ENCODE results near the gene UNC80. TPM values are rescaled to one million over a fixed set of nuclear protein-coding genes. Genes with fewer than 3 reads are reported as not detected.

UNC80 gene
- polyA plus RNA-seq, 3 donors: under 0.01 TPM; not detected in 2

GRCh38 chr2:209763106-209763505 is 8.5 kb upstream of the UNC80 start:
- Histone ChIP-seq H3K27ac (ENCODE audit: low read depth in 1 of 2, low read length in 2 of 2) (no peak overlapping the region), H3K4me2 (replicated peaks; ENCODE audit: extremely low read depth, low read length, poor library complexity, severe bottlenecking) (no peak overlapping the region), H3K9ac (ENCODE audit: insufficient read depth, low read length, poor library complexity, severe bottlenecking) (no peak overlapping the region), H2AFZ (ENCODE audit: insufficient read depth, low read depth, low read length, poor library complexity, severe bottlenecking) (no peak overlapping the region), H3K9me3 (replicated peaks in 1 of 2; ENCODE audit: control insufficient read depth in 1 of 2, insufficient read depth in 1 of 2, low read length in 2 of 2) (no peaks in the 10 kb centered on the region), H3K4me1 (ENCODE audit: control insufficient read depth in 1 of 2, insufficient read depth in 2 of 2, low read length in 2 of 2) (no peaks in the 10 kb centered on the region), H3K36me3 (replicated peaks in 1 of 2; ENCODE audit: control insufficient read depth in 1 of 2, insufficient read depth in 2 of 2, low read length in 2 of 2) (no peaks in the 10 kb centered on the region), H3K79me2 (ENCODE audit: insufficient read depth, low read length) (no peaks in the 10 kb centered on the region), H3K27me3 (ENCODE audit: control insufficient read depth in 2 of 2, insufficient read depth in 2 of 2, low read length in 2 of 2) (no peaks in the 10 kb centered on the region), H4K20me1 (ENCODE audit: insufficient read depth, low read length) (no peaks in the 10 kb centered on the region), H3K4me3 (replicated peaks in 1 of 3; ENCODE audit: low read depth in 2 of 3, low read length in 3 of 3) (no peak overlapping the region)
- Mint-ChIP-seq H3K4me3 (no peak overlapping the region), H3K36me3 (no peaks in the 10 kb centered on the region), H3K27ac (no peak overlapping the region), H3K4me1 (no peaks in the 10 kb centered on the region), H3K27me3 (ENCODE audit: low read depth in 3 of 3) (peaks cover 1 to 4% (median 3%) of the 10 kb centered on the region in 3 donors), H3K9me3 (no peaks in the 10 kb centered on the region)
- DNase-seq: no peak
- TF ChIP-seq CTCF (IDR thresholded peaks at IDR 0.05): no peak
- no CpG with 5 or more reads among the region's 3 CpGs for whole genome bisulfite sequencing (ENCODE audit: insufficient coverage)
- intact Hi-C loops (cut with micrococcal nuclease): no loop called here

- no peak for DNase-seq
- intact Hi-C loops (cut with micrococcal nuclease): no loop called here
- no peak overlapping the region for H3K27ac ChIP-seq (ENCODE audit: low read depth in 1 of 2, low read length in 2 of 2)
- no peaks in the 10 kb centered on the region for H3K36me3 ChIP-seq (replicated peaks in 1 of 2; ENCODE audit: control insufficient read depth in 1 of 2, insufficient read depth in 2 of 2, low read length in 2 of 2)
- H3K4me1 Mint-ChIP-seq: peaks cover 3% of the 10 kb centered on the region
- H3K27ac Mint-ChIP-seq: no peak overlapping the region
- no peak overlapping the region for H3K9ac ChIP-seq (ENCODE audit: insufficient read depth, low read length, poor library complexity, severe bottlenecking)
- WGBS (ENCODE audit: insufficient coverage): 100% methylated on average over 1 of the region's 1 CpG
- H2AFZ ChIP-seq (ENCODE audit: insufficient read depth, low read depth, low read length, poor library complexity, severe bottlenecking): no peak overlapping the region
- H3K4me1 ChIP-seq (ENCODE audit: control insufficient read depth in 1 of 2, insufficient read depth in 2 of 2, low read length in 2 of 2): no peaks in the 10 kb centered on the region
- no peak for TF ChIP-seq CTCF (IDR thresholded peaks at IDR 0.05)
- peaks cover 0 to 4% (median 2%) of the 10 kb centered on the region in 7 donors for H3K9me3 Mint-ChIP-seq
- H3K4me3 ChIP-seq (replicated peaks in 1 of 3; ENCODE audit: low read depth in 2 of 3, low read length in 3 of 3): no peak overlapping the region
- H3K79me2 ChIP-seq (ENCODE audit: insufficient read depth, low read length): no peaks in the 10 kb centered on the region
- peaks cover 9 to 13% (median 10%) of the 10 kb centered on the region in 3 donors for H3K27me3 Mint-ChIP-seq (ENCODE audit: low read depth in 3 of 3)
- no peaks in the 10 kb centered on the region for H3K9me3 ChIP-seq (replicated peaks in 1 of 2; ENCODE audit: control insufficient read depth in 1 of 2, insufficient read depth in 1 of 2, low read length in 2 of 2)
- no peak overlapping the region for H3K4me3 Mint-ChIP-seq
- no peaks in the 10 kb centered on the region for H3K36me3 Mint-ChIP-seq
- H4K20me1 ChIP-seq (ENCODE audit: insufficient read depth, low read length): no peaks in the 10 kb centered on the region
- peaks cover 11 to 12% of the 10 kb centered on the region in 2 donors for H3K27me3 ChIP-seq (ENCODE audit: control insufficient read depth in 2 of 2, insufficient read depth in 2 of 2, low read length in 2 of 2)
- H3K4me2 ChIP-seq (replicated peaks; ENCODE audit: extremely low read depth, low read length, poor library complexity, severe bottlenecking): no peak overlapping the region
These were observed 5.0 kb upstream of the UNC80 start for GRCh38 chr2:209766613-209767012.
